Activated T-helper 2 cell treated with anti-CD3 and anti-CD28 coated beads, Interferon-gamma antibody, Interleukin-2, Interleukin-4, amounts not matched to agents 10 μg/mL and 5 μg/mL and 100 μg/mL, durations not matched to agents 14 hours and 24 hours and 36 hours (primary cell): ENCODE measurements around the gene HRH4. TPM values are rescaled to one million over a fixed set of nuclear protein-coding genes. Genes with fewer than 3 reads are reported as not detected.

Experiments
- DNase-seq: peaks from one replicate; pipeline ENCODE4 v3.0.0; 2021; ENCODE audit warnings: low spot score
- H3K27ac Mint-ChIP-seq: one replicate; pipeline ENCODE4 v1.8.0; 2021; ENCODE audit warnings: mixed read lengths
- H3K27me3 Mint-ChIP-seq: one replicate; pipeline ENCODE4 v1.8.0; 2021; ENCODE audit warnings: low read depth, mixed read lengths
- H3K36me3 Mint-ChIP-seq: one replicate; pipeline ENCODE4 v1.8.0; 2021; ENCODE audit warnings: low read depth, mixed read lengths
- H3K4me1 Mint-ChIP-seq: one replicate; pipeline ENCODE4 v1.8.0; 2021; ENCODE audit warnings: low read depth, mixed read lengths
- H3K4me3 Mint-ChIP-seq: one replicate; pipeline ENCODE4 v1.8.0; 2021; ENCODE audit warnings: low read depth, mild to moderate bottlenecking, moderate library complexity, mixed read lengths
- H3K9me3 Mint-ChIP-seq: one replicate; pipeline ENCODE4 v1.8.0; 2021; ENCODE audit warnings: mixed read lengths
- intact Hi-C: fragments of 100-400 bp; cut with micrococcal nuclease; formaldehyde crosslinking; loops from one replicate; pipeline ENCODE4 v1.15.1; 2023
- total RNA-seq: library from RNA; stranded (reverse); gene quantifications from 2 replicates; pipeline ENCODE4 v1.2.3, GENCODE V29; 2022

Gene HRH4
- total RNA-seq, 1 donor from 2014 or later: 0.16 TPM

GRCh38 chr18:24470805-24471204, 10.4 kb downstream of the HRH4 start:
- Mint-ChIP-seq H3K27ac (no peak overlapping the region), H3K36me3 (no peaks in the 10 kb centered on the region), H3K4me3 (no peak overlapping the region), H3K4me1 (peaks cover 11% of the 10 kb centered on the region), H3K27me3 (peaks cover 64% of the 10 kb centered on the region), H3K9me3 (no peaks in the 10 kb centered on the region)
- DNase-seq: no peak
- intact Hi-C loops: no loop called here

DNA sequence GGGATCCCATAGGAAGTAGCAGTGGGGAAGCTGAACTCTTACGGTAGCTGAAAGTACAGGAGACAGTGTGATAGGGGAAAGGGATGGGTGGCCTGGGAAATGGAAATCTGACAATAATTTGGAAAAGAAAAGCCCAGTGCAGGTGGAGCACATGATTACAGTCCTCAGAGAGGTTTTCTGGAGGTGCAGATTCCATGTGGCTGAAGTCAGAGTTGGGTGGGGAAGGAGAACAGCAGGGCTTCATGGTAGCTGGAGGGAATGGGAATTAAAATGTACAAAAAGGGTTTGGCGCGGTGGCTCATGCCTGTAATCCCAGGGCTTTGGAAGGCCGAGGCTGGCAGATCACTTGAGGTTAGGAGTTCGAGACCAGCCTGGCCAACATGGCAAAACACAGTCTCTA, 12.2 kb downstream of the HRH4 start:
- Mint-ChIP-seq H3K27me3 (peaks cover 70% of the 10 kb centered on the region), H3K36me3 (no peaks in the 10 kb centered on the region), H3K4me3 (no peak overlapping the region), H3K4me1 (peaks cover 12% of the 10 kb centered on the region), H3K9me3 (no peaks in the 10 kb centered on the region), H3K27ac (no peak overlapping the region)
- no peak for DNase-seq
- intact Hi-C loops: no loop called here

DNA sequence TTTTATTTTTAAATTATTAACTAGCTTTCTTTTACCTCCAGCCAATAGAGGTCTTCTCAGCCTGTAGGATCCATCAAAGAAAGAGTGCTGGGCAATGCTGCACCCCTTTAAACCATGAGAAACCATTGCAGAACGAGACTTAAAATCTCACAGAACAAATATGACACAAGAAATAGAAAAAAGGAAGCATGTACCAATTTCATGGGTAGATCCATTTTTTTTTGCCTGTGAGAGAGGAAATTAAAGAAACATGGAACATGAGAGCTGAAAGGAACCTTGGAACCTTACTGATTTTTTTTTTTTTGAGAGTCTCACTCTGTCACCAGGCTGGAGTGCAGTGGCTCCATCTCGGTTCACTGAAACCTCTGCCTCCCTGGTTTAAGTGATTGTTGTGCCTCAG, 14.0 kb downstream of the HRH4 start:
- DNase-seq: no peak
- peaks cover 66% of the 10 kb centered on the region for H3K27me3 Mint-ChIP-seq
- H3K4me3 Mint-ChIP-seq: no peak overlapping the region
- H3K36me3 Mint-ChIP-seq: no peaks in the 10 kb centered on the region
- H3K4me1 Mint-ChIP-seq: peaks cover 12% of the 10 kb centered on the region
- no peak overlapping the region for H3K27ac Mint-ChIP-seq
- H3K9me3 Mint-ChIP-seq: no peaks in the 10 kb centered on the region
- intact Hi-C loops: no loop called here

DNA sequence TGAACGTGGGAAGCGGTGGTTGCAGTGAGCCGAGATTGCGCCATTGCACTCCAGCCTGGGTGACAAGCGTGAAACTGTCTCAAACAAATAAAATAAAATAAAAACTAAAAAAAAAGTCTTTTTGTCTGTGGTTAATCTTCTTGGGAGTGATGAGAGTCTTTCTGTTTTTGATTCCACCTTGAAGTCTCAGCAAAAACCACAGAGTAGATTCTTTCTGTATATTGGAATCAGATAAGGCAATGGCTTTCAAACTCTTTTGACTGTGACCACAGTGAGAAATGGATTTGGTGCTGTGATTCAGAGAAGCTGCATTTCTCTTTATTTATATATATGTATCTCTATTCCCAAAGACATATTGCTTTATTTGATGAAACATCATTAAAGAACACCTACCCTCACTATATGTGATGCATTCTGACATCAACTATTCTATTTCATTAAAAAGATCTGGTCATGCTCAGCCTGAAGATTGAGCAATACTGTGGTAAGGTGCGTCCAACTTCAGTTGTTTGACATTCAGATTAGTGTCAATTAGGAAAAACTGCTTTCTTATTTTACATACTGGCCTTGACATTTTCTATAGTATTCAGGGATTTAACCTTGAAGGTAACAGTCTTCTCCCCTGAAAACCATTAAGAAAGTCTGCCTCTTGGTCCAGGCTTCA, 15.6 kb downstream of the HRH4 start:
- H3K27me3 Mint-ChIP-seq: peaks cover 65% of the 10 kb centered on the region

GRCh38 chr18:24479371-24479770, 18.9 kb downstream of the HRH4 start:
- Mint-ChIP-seq H3K36me3 (peaks cover 5% of the 10 kb centered on the region), H3K27me3 (peaks cover 62% of the 10 kb centered on the region), H3K27ac (no peak overlapping the region), H3K4me3 (no peak overlapping the region), H3K4me1 (peaks cover 12% of the 10 kb centered on the region), H3K9me3 (peaks cover 9% of the 10 kb centered on the region)
- no peak for DNase-seq
- intact Hi-C loops: no loop called here

More for the DNA sequence above, 15.6 kb downstream of the HRH4 start:
- no peak for DNase-seq
- H3K4me3 Mint-ChIP-seq: no peak overlapping the region
- intact Hi-C loops: loop anchor here (1.0 to 2.0 kb wide), 2 partner anchors 15 to 62 kb away; partner anchors contain the start of gene HRH4
- H3K36me3 Mint-ChIP-seq: peaks cover 5% of the 10 kb centered on the region
- peaks cover 12% of the 10 kb centered on the region for H3K4me1 Mint-ChIP-seq
- peaks cover 7% of the 10 kb centered on the region for H3K9me3 Mint-ChIP-seq
- no peak overlapping the region for H3K27ac Mint-ChIP-seq

- Mint-ChIP-seq H3K27me3 (peaks cover 65% of the 10 kb centered on the region), H3K36me3 (peaks cover 5% of the 10 kb centered on the region), H3K4me1 (peaks cover 4% of the 10 kb centered on the region), H3K27ac (no peak overlapping the region), H3K9me3 (peaks cover 9% of the 10 kb centered on the region), H3K4me3 (no peak overlapping the region)
- no peak for DNase-seq
- intact Hi-C loops: no loop called here
Observed at GRCh38 chr18:24482821-24483220, 22.4 kb downstream of the HRH4 start.

GRCh38 chr18:24485681-24486080, 25.2 kb downstream of the HRH4 start:
- Mint-ChIP-seq H3K27me3 (peaks cover 57% of the 10 kb centered on the region), H3K27ac (no peak overlapping the region)
- intact Hi-C loops: loop anchor here (2.0 to 5.0 kb wide), 2 partner anchors 38 to 241 kb away; no protein-coding TSS in a partner anchor

GRCh38 chr18:24486684-24487083, 26.2 kb downstream of the HRH4 start:
- no peak for DNase-seq
- Mint-ChIP-seq H3K9me3 (no peaks in the 10 kb centered on the region), H3K4me3 (no peak overlapping the region), H3K4me1 (peaks cover 12% of the 10 kb centered on the region), H3K27me3 (peaks cover 54% of the 10 kb centered on the region), H3K27ac (no peak overlapping the region), H3K36me3 (no peaks in the 10 kb centered on the region)
- intact Hi-C loops: loop anchor here (2.0 to 5.0 kb wide), 2 partner anchors 39 to 240 kb away; no protein-coding TSS in a partner anchor

More at GRCh38 chr18:24485681-24486080, 25.2 kb downstream of the HRH4 start:
- no peak overlapping the region for H3K4me3 Mint-ChIP-seq
- H3K36me3 Mint-ChIP-seq: no peaks in the 10 kb centered on the region
- peaks cover 11% of the 10 kb centered on the region for H3K4me1 Mint-ChIP-seq
- no peak for DNase-seq
- peaks cover 4% of the 10 kb centered on the region for H3K9me3 Mint-ChIP-seq

DNA sequence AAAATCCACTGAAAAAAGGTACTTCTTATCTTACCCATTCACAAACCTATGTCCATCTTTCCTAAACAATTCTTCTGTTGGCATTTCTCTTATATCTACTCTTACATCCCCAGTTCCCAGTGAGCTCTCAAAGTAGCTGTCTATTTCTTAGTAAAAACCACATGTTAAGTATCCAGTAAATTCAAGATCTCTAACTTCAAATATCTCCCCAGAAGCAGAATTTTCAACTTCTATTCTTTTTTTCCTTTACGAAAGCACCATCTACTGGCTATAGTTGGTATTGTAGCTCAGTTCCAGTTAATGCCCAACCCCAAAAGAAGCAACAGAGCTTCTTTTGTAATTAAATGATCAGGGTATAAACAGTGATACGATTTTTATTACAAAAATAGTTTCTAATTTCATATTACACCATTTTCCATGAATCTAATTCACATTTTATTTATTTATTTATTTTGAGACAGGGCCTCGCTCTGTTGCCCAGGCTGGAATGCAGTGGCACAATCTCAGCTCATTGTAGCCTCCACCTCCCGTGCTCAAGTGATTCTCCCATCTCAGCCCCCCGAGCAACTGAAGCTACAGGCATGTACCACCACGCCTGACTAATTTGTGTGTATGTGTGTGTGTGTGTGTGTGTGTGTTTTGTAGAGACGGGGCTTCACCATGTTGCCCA, 28.5 kb downstream of the HRH4 start:
- DNase-seq: no peak

GRCh38 chr18:24490539-24490938, 30.1 kb downstream of the HRH4 start:
- intact Hi-C loops: no loop called here
- Mint-ChIP-seq H3K27me3 (peaks cover 55% of the 10 kb centered on the region), H3K36me3 (no peaks in the 10 kb centered on the region), H3K4me1 (peaks cover 15% of the 10 kb centered on the region), H3K9me3 (no peaks in the 10 kb centered on the region), H3K27ac (no peak overlapping the region), H3K4me3 (no peak overlapping the region)
- no peak for DNase-seq

More for the DNA sequence above, 28.5 kb downstream of the HRH4 start:
- Mint-ChIP-seq H3K4me3 (no peak overlapping the region), H3K9me3 (no peaks in the 10 kb centered on the region), H3K4me1 (peaks cover 15% of the 10 kb centered on the region), H3K27ac (no peak overlapping the region), H3K27me3 (peaks cover 55% of the 10 kb centered on the region), H3K36me3 (no peaks in the 10 kb centered on the region)
- intact Hi-C loops: loop anchor here (1.0 to 5.0 kb wide), 3 partner anchors 42 to 313 kb away; no protein-coding TSS in a partner anchor

DNA sequence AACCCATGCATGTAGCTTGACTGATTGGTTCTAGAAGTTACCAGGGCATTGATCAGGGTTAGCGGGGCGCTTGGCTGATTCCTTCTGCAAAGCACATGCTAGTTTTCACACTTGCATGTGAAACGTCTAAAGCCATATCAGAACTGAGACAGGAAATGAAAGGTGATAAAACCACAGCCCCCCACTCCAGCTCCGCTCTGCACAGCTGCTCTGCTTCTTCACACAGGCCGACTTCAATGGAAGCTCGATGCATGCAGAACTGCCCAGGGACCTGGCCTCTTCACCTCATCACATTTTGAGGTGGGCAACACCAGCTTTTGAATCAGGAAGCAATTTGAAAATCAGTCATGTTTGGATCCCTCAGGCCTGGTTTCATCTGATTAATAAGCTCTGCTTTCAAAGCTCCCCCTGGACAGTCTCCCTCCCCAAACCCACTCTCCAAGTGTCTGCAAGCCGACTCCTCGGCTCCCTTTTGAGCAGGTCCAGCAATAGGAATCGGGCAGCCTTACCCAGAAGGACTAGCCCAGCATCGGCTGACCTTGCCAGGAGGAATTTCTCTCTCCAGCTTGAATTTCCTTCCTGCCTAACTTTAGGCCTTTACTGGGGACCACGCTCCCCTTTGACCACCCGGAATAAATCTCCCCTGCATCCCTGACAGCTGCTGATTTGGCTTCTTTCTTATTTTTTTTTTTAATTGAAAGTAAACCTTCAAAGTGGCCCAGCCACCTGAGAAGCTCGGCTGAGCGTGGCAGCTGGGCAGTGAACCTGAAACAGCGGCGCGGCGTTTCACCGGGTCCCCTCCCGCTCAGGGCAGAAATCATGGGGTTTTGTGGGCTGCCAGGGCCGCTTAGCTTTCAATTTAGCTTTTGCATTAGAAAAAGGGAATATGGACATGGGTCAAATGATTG, 31.7 kb downstream of the HRH4 start:
- Mint-ChIP-seq H3K27ac (no peak overlapping the region), H3K9me3 (no peaks in the 10 kb centered on the region), H3K4me1 (peaks cover 15% of the 10 kb centered on the region), H3K4me3 (no peak overlapping the region), H3K36me3 (no peaks in the 10 kb centered on the region), H3K27me3 (peaks cover 45% of the 10 kb centered on the region)
- intact Hi-C loops: no loop called here
- DNase-seq: no peak

DNA sequence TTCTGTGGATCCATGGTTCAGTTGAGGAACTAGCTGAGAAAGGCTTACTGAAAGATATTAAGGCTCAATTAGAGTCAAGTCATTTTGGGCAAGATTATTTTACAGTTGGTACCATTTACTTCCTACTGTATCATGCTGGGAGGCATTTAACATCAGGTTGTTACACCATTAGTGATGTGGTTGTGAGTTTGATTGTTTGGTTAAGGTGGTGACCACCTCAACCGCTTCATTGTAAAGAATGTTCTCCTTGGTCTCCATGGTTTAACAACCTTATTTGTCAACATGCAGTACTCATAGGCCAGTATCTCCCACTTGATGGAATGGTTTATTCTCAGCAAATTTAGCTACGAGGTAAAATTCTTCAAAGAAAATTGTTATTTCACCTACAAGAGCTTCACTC, 34.1 kb downstream of the HRH4 start:
- H3K27ac Mint-ChIP-seq: no peak overlapping the region
- no peaks in the 10 kb centered on the region for H3K9me3 Mint-ChIP-seq
- no peak overlapping the region for H3K4me3 Mint-ChIP-seq
- peaks cover 4% of the 10 kb centered on the region for H3K4me1 Mint-ChIP-seq
- no peaks in the 10 kb centered on the region for H3K36me3 Mint-ChIP-seq
- DNase-seq: no peak
- H3K27me3 Mint-ChIP-seq: peaks cover 44% of the 10 kb centered on the region
- intact Hi-C loops: no loop called here
